Astrocyte of the cerebellum (primary cell): Measurements from ENCODE around the gene DSTYK.
"Not testable (repeated sequence)": the region's sequence is repeated elsewhere in the genome, so short reads cannot be mapped to it uniquely, and the experiment has no call there.

ENCODE experiments used
- DNase-seq: peaks from one replicate; pipeline ENCODE4 v3.0.0-alpha.2; 2011; ENCODE audit warnings: low read depth
- H3K4me3 ChIP-seq: 2 replicates; pipeline ENCODE4 v1.5.1; 2011; ENCODE audit warnings: mild to moderate bottlenecking, low read depth, low read length, moderate library complexity
- in situ Hi-C: cut with HindIII; loops from 2 replicates; pipeline ENCODE4 v1.10.0; 2017; ENCODE audit warnings: low sequenced_read_pairs
- TF ChIP-seq, protein P1 (sequence below): IDR thresholded peaks from 2 replicates; pipeline ENCODE4 v1.5.1; 2012; ENCODE audit warnings: low read length, low read depth, moderate library complexity, mild to moderate bottlenecking; ENCODE audit errors: missing control alignments

The DSTYK gene

DNA sequence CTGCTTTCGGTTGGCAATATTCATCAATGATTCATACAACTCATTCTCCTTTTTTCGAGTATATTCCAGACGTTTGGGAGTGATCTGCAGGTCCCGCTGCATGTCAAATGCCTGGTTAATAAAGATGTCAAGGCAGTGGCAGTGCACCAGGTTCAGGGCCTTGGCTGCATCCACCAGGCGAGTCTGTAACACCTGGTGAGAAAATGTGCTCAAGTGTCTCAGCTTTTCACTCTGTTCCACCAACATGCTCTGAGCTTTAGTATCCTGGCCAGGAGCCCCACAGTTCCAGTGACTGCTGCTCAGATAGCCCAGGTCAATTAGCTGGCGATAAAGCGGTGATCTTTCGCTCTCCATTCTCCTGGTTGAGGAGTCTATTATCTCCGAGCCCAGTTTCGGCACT is 42.3 kb downstream of the DSTYK start:
- DNase-seq, result no peak
- TF ChIP-seq, protein P1, sequence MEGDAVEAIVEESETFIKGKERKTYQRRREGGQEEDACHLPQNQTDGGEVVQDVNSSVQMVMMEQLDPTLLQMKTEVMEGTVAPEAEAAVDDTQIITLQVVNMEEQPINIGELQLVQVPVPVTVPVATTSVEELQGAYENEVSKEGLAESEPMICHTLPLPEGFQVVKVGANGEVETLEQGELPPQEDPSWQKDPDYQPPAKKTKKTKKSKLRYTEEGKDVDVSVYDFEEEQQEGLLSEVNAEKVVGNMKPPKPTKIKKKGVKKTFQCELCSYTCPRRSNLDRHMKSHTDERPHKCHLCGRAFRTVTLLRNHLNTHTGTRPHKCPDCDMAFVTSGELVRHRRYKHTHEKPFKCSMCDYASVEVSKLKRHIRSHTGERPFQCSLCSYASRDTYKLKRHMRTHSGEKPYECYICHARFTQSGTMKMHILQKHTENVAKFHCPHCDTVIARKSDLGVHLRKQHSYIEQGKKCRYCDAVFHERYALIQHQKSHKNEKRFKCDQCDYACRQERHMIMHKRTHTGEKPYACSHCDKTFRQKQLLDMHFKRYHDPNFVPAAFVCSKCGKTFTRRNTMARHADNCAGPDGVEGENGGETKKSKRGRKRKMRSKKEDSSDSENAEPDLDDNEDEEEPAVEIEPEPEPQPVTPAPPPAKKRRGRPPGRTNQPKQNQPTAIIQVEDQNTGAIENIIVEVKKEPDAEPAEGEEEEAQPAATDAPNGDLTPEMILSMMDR, result no peak
- no peak overlapping the region for H3K4me3 ChIP-seq
- in situ Hi-C loops, result no loop called here

DNA sequence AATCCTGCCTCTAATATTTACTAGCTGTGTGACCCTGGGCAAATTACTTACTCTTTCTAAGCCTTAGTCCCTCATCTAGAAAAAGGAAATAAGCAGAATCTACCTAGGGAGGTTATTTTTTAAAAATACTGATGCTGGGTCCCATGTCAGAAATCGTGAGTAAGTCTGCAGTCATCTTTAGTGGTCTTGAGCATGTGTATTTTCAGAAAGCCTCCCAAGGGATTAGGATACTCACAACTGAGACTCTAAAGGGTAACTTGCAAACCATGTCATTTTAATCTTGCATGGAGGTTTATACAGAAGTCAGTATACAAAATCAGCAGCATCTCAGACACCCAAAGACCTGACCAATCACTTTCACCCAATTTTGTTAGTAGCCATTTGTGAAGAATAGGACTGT is 43.2 kb downstream of the DSTYK start:
- in situ Hi-C loops, result no loop called here
- DNase-seq, result no peak
- no peak overlapping the region for H3K4me3 ChIP-seq
- TF ChIP-seq, protein P1, result no peak

DNA sequence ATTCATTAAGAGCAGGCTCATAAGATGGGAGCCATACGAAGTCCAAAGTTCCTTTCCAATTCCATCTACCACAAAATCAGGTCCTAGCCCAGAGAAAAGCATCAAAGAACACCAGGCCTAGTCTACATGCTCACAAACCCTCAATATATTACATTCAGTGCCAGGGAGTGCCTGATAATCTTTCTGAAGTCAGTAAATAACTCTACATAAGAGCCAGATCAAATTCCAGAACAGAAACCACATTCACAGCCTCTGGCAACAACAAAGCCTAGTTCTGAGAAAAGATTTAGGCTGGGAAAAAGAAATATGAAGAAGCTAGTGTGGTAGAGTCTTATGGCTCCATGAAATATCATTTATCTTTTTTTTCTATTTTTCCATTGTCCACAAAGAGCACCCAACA is 49.2 kb downstream of the DSTYK start:
- H3K4me3 ChIP-seq, result no peak overlapping the region
- in situ Hi-C loops, result no loop called here
- TF ChIP-seq, protein P1, result no peak
- DNase-seq, result peak; percentile 29

DNA sequence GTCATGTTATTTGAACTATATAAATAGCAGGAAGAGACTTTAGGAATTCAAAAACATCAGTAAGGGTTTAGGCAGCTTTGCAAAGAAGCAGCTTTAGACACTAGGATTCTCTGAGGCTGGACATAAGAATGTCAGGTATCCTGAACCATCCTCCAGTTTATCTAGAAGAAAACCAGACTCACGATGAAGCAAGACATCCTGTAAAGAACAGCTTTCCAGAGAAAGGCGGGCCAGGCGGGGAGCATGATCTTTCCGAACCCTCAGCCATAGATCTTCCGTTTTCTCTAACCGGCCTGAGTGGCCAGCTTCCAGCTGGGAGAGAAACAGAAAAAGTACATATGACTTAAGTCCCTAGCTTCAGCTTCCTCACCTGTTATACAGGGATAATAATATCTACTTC is 50.4 kb downstream of the DSTYK start:
- TF ChIP-seq, protein P1, result no peak
- no peak for DNase-seq
- in situ Hi-C loops, result no loop called here
- no peak overlapping the region for H3K4me3 ChIP-seq

DNA sequence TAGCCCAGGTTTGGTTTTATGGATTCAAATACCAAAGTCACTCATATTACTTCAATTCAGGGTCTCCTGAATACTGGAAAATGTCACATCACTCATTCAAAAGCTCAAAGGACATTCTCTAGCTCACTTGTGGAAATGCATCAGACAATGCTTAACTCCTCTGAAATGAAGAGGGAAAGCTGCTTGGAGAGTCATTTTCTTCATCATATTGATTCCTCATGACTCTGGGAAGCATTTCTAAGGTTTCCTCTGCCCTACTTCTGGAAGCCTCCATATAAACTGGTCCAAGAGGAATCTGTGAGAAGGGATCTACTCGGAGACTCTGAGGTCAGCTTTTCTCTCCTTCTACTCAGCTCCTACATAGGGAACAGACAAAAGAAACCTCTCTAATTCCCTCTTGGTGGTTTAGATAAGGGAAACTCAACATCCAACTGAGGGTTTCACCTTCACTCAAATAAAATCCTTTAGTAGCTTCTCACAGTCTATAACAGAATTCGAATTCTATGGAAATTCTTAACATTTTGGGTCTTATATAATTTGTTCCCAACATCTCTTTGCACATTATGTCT is 53.4 kb downstream of the DSTYK start:
- TF ChIP-seq, protein P1, result no peak
- in situ Hi-C loops, result no loop called here
- no peak overlapping the region for H3K4me3 ChIP-seq
- DNase-seq, result no peak

DNA sequence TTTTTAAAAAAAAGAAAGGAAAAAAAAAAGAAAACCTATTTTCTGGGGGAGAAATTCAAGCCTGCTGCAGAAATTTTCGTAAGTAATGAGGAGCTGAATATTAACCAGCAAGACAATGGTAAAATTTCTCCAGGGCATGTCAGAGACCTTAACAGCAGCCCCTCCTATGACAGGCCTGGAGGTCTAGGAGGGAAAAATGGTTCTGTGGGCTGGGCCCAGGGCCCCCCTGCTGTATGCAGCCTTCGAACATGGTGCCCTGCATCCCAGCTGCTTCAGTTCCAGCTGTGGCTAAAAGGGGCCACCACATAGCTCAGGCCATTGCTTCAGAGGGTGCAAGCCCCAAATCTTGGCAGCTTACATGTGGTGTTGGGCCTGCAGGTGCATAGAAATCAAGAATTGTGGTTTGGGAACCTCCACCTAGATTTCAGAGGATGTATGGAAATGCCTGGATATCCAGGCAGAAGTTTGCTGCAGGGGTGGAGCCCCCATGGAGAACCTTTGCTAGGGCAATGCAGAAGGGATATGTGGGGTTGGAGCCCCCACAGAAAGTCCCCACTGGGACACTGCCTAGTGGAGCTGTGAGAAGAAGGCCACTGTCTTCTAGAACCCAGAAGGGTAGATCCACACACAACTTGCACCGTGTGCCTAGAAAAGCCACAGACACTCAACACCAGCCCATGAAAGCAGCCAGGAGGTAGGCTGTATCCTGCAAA is 55.7 kb downstream of the DSTYK start:
- H3K4me3 ChIP-seq, DNase-seq: not testable (repeated sequence)

DNA sequence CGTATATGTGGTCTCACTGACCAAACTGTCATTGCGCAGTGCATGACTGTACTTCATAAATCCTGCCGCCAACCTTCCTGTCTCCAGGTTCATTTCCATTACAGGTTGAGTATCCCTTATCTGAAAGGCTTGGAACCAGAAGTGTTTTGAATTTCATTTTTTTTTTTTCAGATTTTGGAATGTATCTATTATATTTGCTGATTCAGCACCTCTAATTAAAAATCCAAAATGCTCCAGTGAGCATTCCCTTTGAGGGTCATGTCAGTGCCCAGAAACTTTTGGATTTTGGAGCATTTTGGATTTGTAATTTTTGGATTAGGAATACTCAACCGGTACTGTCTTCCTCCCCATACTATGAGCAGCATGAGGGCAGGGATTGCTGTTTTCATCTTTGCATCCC is 59.0 kb downstream of the DSTYK start:
- in situ Hi-C loops, result no loop called here
- no peak overlapping the region for H3K4me3 ChIP-seq
- TF ChIP-seq, protein P1, result no peak
- no peak for DNase-seq

More for the DNA sequence above, 55.7 kb downstream of the DSTYK start:
- in situ Hi-C loops, result not testable (repeated sequence)
